Testis (tissue), 3 donors: ENCODE results near the gene MEGF11. TPM values are rescaled to one million over a fixed set of nuclear protein-coding genes. Genes with fewer than 3 reads are reported as not detected.

ENCODE experiments used
- DNase-seq: peaks from one replicate; pipeline ENCODE4 v3.0.0-alpha.2; 2019
- H3K27ac ChIP-seq, 2 donors: fragments of 200-600 bp; sonication (generic); one replicate each; pipeline ENCODE4 v1.5.1; 2019
- H3K27me3 ChIP-seq: fragments of 200-600 bp; sonication (generic); one replicate; pipeline ENCODE4 v1.5.1; 2019
- H3K36me3 ChIP-seq: fragments of 200-600 bp; sonication (generic); one replicate; pipeline ENCODE4 v1.5.1; 2017; ENCODE audit warnings: low read depth; ENCODE audit errors: missing control alignments
- H3K4me1 ChIP-seq: fragments of 200-600 bp; sonication (generic); one replicate; pipeline ENCODE4 v1.5.1; 2019
- H3K4me3 ChIP-seq, 2 donors: fragments of 200-600 bp; sonication (generic); one replicate each; pipeline ENCODE4 v1.5.1; 2017 to 2019
- H3K9me3 ChIP-seq: fragments of 200-600 bp; sonication (generic); one replicate; pipeline ENCODE4 v1.5.1; 2017
- CTCF ChIP-seq, 3 experiments: fragments of 450-650 bp in 2 of 3; fragments of 200-600 bp in 1 of 3; sonication (generic) in 1 of 3; IDR thresholded peaks; one replicate each; pipeline ENCODE4 v1.5.1; 2016 to 2019; ENCODE audit warnings: antibody characterized with exemption in 3 of 3, mild to moderate bottlenecking in 2 of 3, moderate library complexity in 1 of 3
- POLR2A ChIP-seq: fragments of 450-650 bp; IDR thresholded peaks from one replicate; pipeline ENCODE4 v1.6.1; 2017; ENCODE audit warnings: antibody characterized with exemption, mild to moderate bottlenecking, moderate library complexity
- WGBS, 2 donors: methylation state at CpG; one replicate each; pipeline ENCODE4 v1.1.5; 2018; 5-methylcytosine and 5-hydroxymethylcytosine counted together
- intact Hi-C: fragments of 100-400 bp; cut with DNase I; formaldehyde crosslinking; loops from one replicate; pipeline ENCODE4 v1.15.1; 2023; ENCODE audit warnings: low total_unique reads
- polyA plus RNA-seq: library from polyadenylated mRNA; stranded (reverse); fragments of 350-450 nt; fragmentation: Illumina TruSeq; extraction: RNeasy Lipid Tissue Mini Kit (QIAGEN cat#74804); gene quantifications from one replicate; pipeline ENCODE4 v1.2.3, GENCODE V29; 2014; ENCODE audit warnings: low read depth, low replicate concordance; ENCODE audit not compliant: insufficient read depth
- total RNA-seq, 2 donors: library from RNA; depleted of rRNA; stranded (reverse); fragments of >200 nt; gene quantifications; one replicate each; pipeline ENCODE4 v1.2.3, GENCODE V29; 2016

The MEGF11 gene
- total and polyA plus RNA-seq, 3 donors from 2014 or later = 4.5 to 18.7 (median 8.6) TPM

GRCh38 chr15:66063147-66063546, 190.4 kb downstream of the MEGF11 start:
- Histone ChIP-seq H3K27me3 (no peaks in the 10 kb centered on the region), H3K36me3 (no peaks in the 10 kb centered on the region), H3K27ac (no peak overlapping the region), H3K9me3 (no peaks in the 10 kb centered on the region), H3K4me1 (no peaks in the 10 kb centered on the region), H3K4me3 (no peak overlapping the region)
- intact Hi-C loops = no loop called here
- no peak for DNase-seq
- TF ChIP-seq POLR2A (no peak), CTCF (IDR thresholded peaks at IDR 0.05) (no peak)

GRCh38 chr15:66057089-66057488, 196.5 kb downstream of the MEGF11 start:
- Histone ChIP-seq H3K36me3 (no peaks in the 10 kb centered on the region), H3K27ac (no peak overlapping the region), H3K4me3 (no peak overlapping the region), H3K4me1 (no peaks in the 10 kb centered on the region), H3K9me3 (no peaks in the 10 kb centered on the region), H3K27me3 (no peaks in the 10 kb centered on the region)
- no peak for DNase-seq
- intact Hi-C loops = no loop called here
- TF ChIP-seq POLR2A (no peak), CTCF (IDR thresholded peaks at IDR 0.05) (no peak)
- 75 to 79% methylated on average over 7 of the region's 7 CpGs for WGBS, 2 donors

- TF ChIP-seq CTCF (IDR thresholded peaks at IDR 0.05) (no peak), POLR2A (no peak)
- H3K36me3 ChIP-seq = no peaks in the 10 kb centered on the region
- no peak for DNase-seq
- no peak overlapping the region for H3K4me3 ChIP-seq
- intact Hi-C loops = no loop called here
- H3K9me3 ChIP-seq = no peaks in the 10 kb centered on the region
- H3K27me3 ChIP-seq = no peaks in the 10 kb centered on the region
- no peaks in the 10 kb centered on the region for H3K4me1 ChIP-seq
- WGBS, 2 donors = 86 to 90% methylated on average over 3 of the region's 3 CpGs
- H3K27ac ChIP-seq = no peak overlapping the region
Measured at GRCh38 chr15:66053991-66054390, 199.6 kb downstream of the MEGF11 start.

- 65 to 70% methylated on average over 7 of the region's 7 CpGs for WGBS, 2 donors
- Histone ChIP-seq H3K9me3 (no peaks in the 10 kb centered on the region), H3K27ac (no peak overlapping the region), H3K4me3 (no peak overlapping the region), H3K27me3 (no peaks in the 10 kb centered on the region), H3K36me3 (no peaks in the 10 kb centered on the region), H3K4me1 (no peaks in the 10 kb centered on the region)
- no peak for DNase-seq
- intact Hi-C loops = no loop called here
- TF ChIP-seq CTCF (IDR thresholded peaks at IDR 0.05) = no peak
- no peak for TF ChIP-seq POLR2A
Measured at GRCh38 chr15:66051833-66052232, 201.7 kb downstream of the MEGF11 start.

GRCh38 chr15:66050264-66050663, 203.3 kb downstream of the MEGF11 start:
- no peaks in the 10 kb centered on the region for H3K27me3 ChIP-seq
- DNase-seq = no peak
- no peak overlapping the region for H3K4me3 ChIP-seq
- H3K4me1 ChIP-seq = no peaks in the 10 kb centered on the region
- no peak overlapping the region for H3K27ac ChIP-seq
- no peaks in the 10 kb centered on the region for H3K36me3 ChIP-seq
- WGBS, 2 donors = 85 to 92% methylated on average over 5 of the region's 5 CpGs
- intact Hi-C loops = no loop called here
- TF ChIP-seq CTCF (IDR thresholded peaks at IDR 0.05) = no peak
- no peak for TF ChIP-seq POLR2A
- H3K9me3 ChIP-seq = no peaks in the 10 kb centered on the region
